Stomach smooth muscle (tissue), 2 donors: ENCODE results near the gene DSTYK.

Experiments used
- H3K27ac ChIP-seq: one replicate; pipeline ENCODE4 v1.7.0; 2013; ENCODE audit warnings: mild to moderate bottlenecking, low read length, inconsistent platforms
- H3K27me3 ChIP-seq, 2 donors: one replicate each; pipeline ENCODE4 v1.7.0; 2013; ENCODE audit warnings: low read length in 2 of 2; ENCODE audit not compliant: insufficient read depth in 2 of 2, control insufficient read depth in 1 of 2
- H3K36me3 ChIP-seq, 2 donors: one replicate each; pipeline ENCODE4 v1.7.0; 2013; ENCODE audit warnings: low read length in 2 of 2; ENCODE audit not compliant: control insufficient read depth in 2 of 2, insufficient read depth in 2 of 2
- H3K4me1 ChIP-seq: one replicate; pipeline ENCODE4 v1.7.0; 2013; ENCODE audit warnings: low read length; ENCODE audit not compliant: control insufficient read depth, insufficient read depth
- H3K4me3 ChIP-seq, 2 donors: one replicate each; pipeline ENCODE4 v1.7.0; 2013; ENCODE audit warnings: low read length in 2 of 2
- H3K9ac ChIP-seq, 2 donors: one replicate each; pipeline ENCODE4 v1.7.0; 2013; ENCODE audit warnings: low read length in 2 of 2, mild to moderate bottlenecking in 1 of 2
- H3K9me3 ChIP-seq, 2 donors: one replicate each; pipeline ENCODE4 v1.7.0; 2013; ENCODE audit warnings: low read length in 2 of 2; ENCODE audit not compliant: control insufficient read depth in 2 of 2
- donor health status: healthy.
- donor health status: Pancreatic carcinoma.

DSTYK gene

GRCh38 chr1:205214756-205215155 lies 3.3 kb upstream of the DSTYK start:
- Histone ChIP-seq H3K4me3 (no peak overlapping the region), H3K27ac (no peak overlapping the region), H3K9ac (no peak overlapping the region), H3K36me3 (no peaks in the 10 kb centered on the region), H3K27me3 (peaks cover 0 to 4% of the 10 kb centered on the region in 2 donors), H3K9me3 (no peaks in the 10 kb centered on the region), H3K4me1 (peaks cover 10% of the 10 kb centered on the region)

GRCh38 chr1:205211839-205212536 lies 486 bp upstream of the DSTYK start:
- Histone ChIP-seq H3K27ac (peak overlapping the region; percentile 88), H3K9ac (peak overlapping the region in 1 of 2 donors; percentile 14), H3K4me1 (peaks cover 10% of the 10 kb centered on the region), H3K4me3 (peak overlapping the region; percentile 91 to 95), H3K9me3 (no peaks in the 10 kb centered on the region), H3K27me3 (no peaks in the 10 kb centered on the region), H3K36me3 (no peaks in the 10 kb centered on the region)

GRCh38 chr1:205210756-205211168 lies 740 bp downstream of the DSTYK start:
- Histone ChIP-seq H3K9me3 (no peaks in the 10 kb centered on the region), H3K4me3 (peak overlapping the region; percentile 91 to 95), H3K27me3 (no peaks in the 10 kb centered on the region), H3K27ac (peak overlapping the region; percentile 88), H3K9ac (peak overlapping the region; percentile 87 to 90), H3K4me1 (peaks cover 10% of the 10 kb centered on the region), H3K36me3 (no peaks in the 10 kb centered on the region)

GRCh38 chr1:205208811-205209210 lies 2.7 kb downstream of the DSTYK start:
- no peak overlapping the region for H3K27ac ChIP-seq

GRCh38 chr1:205205055-205205454 lies 6.4 kb downstream of the DSTYK start:
- no peak overlapping the region for H3K27ac ChIP-seq
- H3K9me3 ChIP-seq = no peaks in the 10 kb centered on the region
- H3K4me3 ChIP-seq = no peak overlapping the region
- no peak overlapping the region for H3K9ac ChIP-seq
- no peaks in the 10 kb centered on the region for H3K27me3 ChIP-seq
- peaks cover 3% of the 10 kb centered on the region for H3K4me1 ChIP-seq
- H3K36me3 ChIP-seq = no peaks in the 10 kb centered on the region

More at GRCh38 chr1:205208811-205209210, 2.7 kb downstream of the DSTYK start:
- no peak overlapping the region for H3K9ac ChIP-seq
- H3K4me1 ChIP-seq = peaks cover 10% of the 10 kb centered on the region
- no peaks in the 10 kb centered on the region for H3K27me3 ChIP-seq
- no peaks in the 10 kb centered on the region for H3K9me3 ChIP-seq
- no peaks in the 10 kb centered on the region for H3K36me3 ChIP-seq
- no peak overlapping the region for H3K4me3 ChIP-seq

- Histone ChIP-seq H3K9me3 (no peaks in the 10 kb centered on the region), H3K9ac (no peak overlapping the region), H3K36me3 (no peaks in the 10 kb centered on the region), H3K4me3 (no peak overlapping the region), H3K27ac (no peak overlapping the region), H3K4me1 (no peaks in the 10 kb centered on the region), H3K27me3 (no peaks in the 10 kb centered on the region)
Observed at GRCh38 chr1:205204552-205204951, 7.0 kb downstream of the DSTYK start.

- Histone ChIP-seq H3K36me3 (no peaks in the 10 kb centered on the region), H3K4me3 (no peak overlapping the region), H3K9me3 (no peaks in the 10 kb centered on the region), H3K27ac (no peak overlapping the region), H3K9ac (no peak overlapping the region), H3K27me3 (no peaks in the 10 kb centered on the region), H3K4me1 (peaks cover 2% of the 10 kb centered on the region)
Observed at GRCh38 chr1:205199931-205200299, 11.6 kb downstream of the DSTYK start.

- Histone ChIP-seq H3K27ac (no peak overlapping the region), H3K4me3 (no peak overlapping the region), H3K9ac (no peak overlapping the region), H3K4me1 (peaks cover 2% of the 10 kb centered on the region), H3K36me3 (no peaks in the 10 kb centered on the region), H3K9me3 (no peaks in the 10 kb centered on the region), H3K27me3 (no peaks in the 10 kb centered on the region)
Observed at GRCh38 chr1:205199090-205199930, 12.2 kb downstream of the DSTYK start.

- no peak overlapping the region for H3K9ac ChIP-seq
- H3K4me1 ChIP-seq = peaks cover 15% of the 10 kb centered on the region
- H3K27me3 ChIP-seq = no peaks in the 10 kb centered on the region
- H3K9me3 ChIP-seq = no peaks in the 10 kb centered on the region
- peaks cover 0 to 3% of the 10 kb centered on the region in 2 donors for H3K36me3 ChIP-seq
- no peak overlapping the region for H3K4me3 ChIP-seq
- no peak overlapping the region for H3K27ac ChIP-seq
Observed at GRCh38 chr1:205192287-205192686, 19.2 kb downstream of the DSTYK start.

- no peaks in the 10 kb centered on the region for H3K9me3 ChIP-seq
- no peaks in the 10 kb centered on the region for H3K27me3 ChIP-seq
- H3K36me3 ChIP-seq = peaks cover 5 to 7% of the 10 kb centered on the region in 2 donors
- H3K27ac ChIP-seq = no peak overlapping the region
- H3K4me1 ChIP-seq = peaks cover 15% of the 10 kb centered on the region
- no peak overlapping the region for H3K9ac ChIP-seq
- no peak overlapping the region for H3K4me3 ChIP-seq
Observed at GRCh38 chr1:205191622-205192021, 19.9 kb downstream of the DSTYK start.
